Measurements from ENCODE around the gene GRAMD2B. TPM values are rescaled to one million over a fixed set of nuclear protein-coding genes. Genes with fewer than 3 reads are reported as not detected.

GRAMD2B gene
- total RNA-seq, 2 experiments from 2014 or later = 7.4 to 7.7 TPM

GRCh38 chr5:126535856-126536545, 112.8 kb downstream of the GRAMD2B start:
- H3K27me3 Mint-ChIP-seq = no peaks in the 10 kb centered on the region
- H3K36me3 Mint-ChIP-seq = no peaks in the 10 kb centered on the region
- H3K27ac Mint-ChIP-seq = no peak overlapping the region
- H3K4me3 Mint-ChIP-seq = no peak overlapping the region
- no peak for DNase-seq
- no peaks in the 10 kb centered on the region for H3K4me1 Mint-ChIP-seq
- no peaks in the 10 kb centered on the region for H3K9me3 Mint-ChIP-seq

- H3K9me3 Mint-ChIP-seq = no peaks in the 10 kb centered on the region
- H3K36me3 Mint-ChIP-seq = no peaks in the 10 kb centered on the region
- H3K27ac Mint-ChIP-seq = no peak overlapping the region
- no peak for DNase-seq
- no peak overlapping the region for H3K4me3 Mint-ChIP-seq
- H3K27me3 Mint-ChIP-seq = no peaks in the 10 kb centered on the region
- no peaks in the 10 kb centered on the region for H3K4me1 Mint-ChIP-seq
These were observed 113.7 kb downstream of the GRAMD2B start for GRCh38 chr5:126536874-126537273.

- Mint-ChIP-seq H3K27ac (no peak overlapping the region), H3K36me3 (no peaks in the 10 kb centered on the region), H3K4me3 (no peak overlapping the region), H3K9me3 (no peaks in the 10 kb centered on the region), H3K4me1 (no peaks in the 10 kb centered on the region), H3K27me3 (no peaks in the 10 kb centered on the region)
- no peak for DNase-seq
These were observed 115.4 kb downstream of the GRAMD2B start for GRCh38 chr5:126538579-126538978.

GRCh38 chr5:126540631-126541030, 117.4 kb downstream of the GRAMD2B start:
- H3K9me3 Mint-ChIP-seq = no peaks in the 10 kb centered on the region

GRCh38 chr5:126542441-126542840, 119.2 kb downstream of the GRAMD2B start:
- Mint-ChIP-seq H3K4me3 (no peak overlapping the region), H3K27me3 (no peaks in the 10 kb centered on the region), H3K27ac (no peak overlapping the region), H3K36me3 (no peaks in the 10 kb centered on the region), H3K9me3 (no peaks in the 10 kb centered on the region), H3K4me1 (no peaks in the 10 kb centered on the region)
- no peak for DNase-seq

More at GRCh38 chr5:126540631-126541030, 117.4 kb downstream of the GRAMD2B start:
- Mint-ChIP-seq H3K36me3 (no peaks in the 10 kb centered on the region), H3K4me1 (no peaks in the 10 kb centered on the region), H3K27ac (no peak overlapping the region), H3K4me3 (no peak overlapping the region), H3K27me3 (no peaks in the 10 kb centered on the region)
- DNase-seq = no peak

- no peaks in the 10 kb centered on the region for H3K4me1 Mint-ChIP-seq
- no peak for DNase-seq
- no peaks in the 10 kb centered on the region for H3K9me3 Mint-ChIP-seq
- H3K27me3 Mint-ChIP-seq = no peaks in the 10 kb centered on the region
- H3K36me3 Mint-ChIP-seq = no peaks in the 10 kb centered on the region
- H3K27ac Mint-ChIP-seq = no peak overlapping the region
- H3K4me3 Mint-ChIP-seq = no peak overlapping the region
These were observed 119.8 kb downstream of the GRAMD2B start for GRCh38 chr5:126543009-126543408.

- Mint-ChIP-seq H3K9me3 (no peaks in the 10 kb centered on the region), H3K27ac (no peak overlapping the region), H3K36me3 (no peaks in the 10 kb centered on the region), H3K4me1 (no peaks in the 10 kb centered on the region), H3K4me3 (no peak overlapping the region), H3K27me3 (no peaks in the 10 kb centered on the region)
- no peak for DNase-seq
These were observed 120.5 kb downstream of the GRAMD2B start for GRCh38 chr5:126543660-126544059.

Other genes starting within 250 kb of the GRAMD2B start
- gene ALDH7A1, start 171.8 kb downstream of the GRAMD2B start, total RNA-seq = 10 to 100 TPM; 15.4 to 16.9 TPM
- 10 to 100 TPM; 62.3 to 69.6 TPM for gene PHAX, start 177.5 kb downstream of the GRAMD2B start, total RNA-seq